HG03457 (cell line): ENCODE data around the gene FBXW12.

ENCODE experiments used
- ATAC-seq: cut with Tn5 transposase; IDR thresholded peaks from one replicate; pipeline ENCODE4 v1.9.1; 2021; ENCODE audit warnings: moderate number of reproducible peaks; ENCODE audit not compliant: unreplicated experiment

FBXW12 gene

GRCh38 chr3:48420561-48420960 lies 48.5 kb downstream of the FBXW12 start:
- no peak for ATAC-seq

GRCh38 chr3:48422272-48422671 lies 50.3 kb downstream of the FBXW12 start:
- no peak for ATAC-seq

GRCh38 chr3:48422681-48423080 lies 50.7 kb downstream of the FBXW12 start:
- no peak for ATAC-seq

GRCh38 chr3:48423241-48423882 lies 51.3 kb downstream of the FBXW12 start:
- no peak for ATAC-seq

- ATAC-seq: no peak
These were observed 52.1 kb downstream of the FBXW12 start for GRCh38 chr3:48423883-48424695.

GRCh38 chr3:48425281-48425812 lies 53.3 kb downstream of the FBXW12 start:
- ATAC-seq: no peak

- no peak for ATAC-seq
These were observed 54.4 kb downstream of the FBXW12 start for GRCh38 chr3:48426401-48426909.

GRCh38 chr3:48426944-48427629 lies 55.1 kb downstream of the FBXW12 start:
- no peak for ATAC-seq

- ATAC-seq: no peak
These were observed 55.6 kb downstream of the FBXW12 start for GRCh38 chr3:48427630-48427962.

- no peak for ATAC-seq
These were observed 56.1 kb downstream of the FBXW12 start for GRCh38 chr3:48428088-48428571.

- ATAC-seq: no peak
These were observed 56.7 kb downstream of the FBXW12 start for GRCh38 chr3:48428572-48429316.

GRCh38 chr3:48429317-48429959 lies 57.4 kb downstream of the FBXW12 start:
- no peak for ATAC-seq

GRCh38 chr3:48429960-48430707 lies 58.1 kb downstream of the FBXW12 start, which contains the start of gene PLXNB1:
PLXNB1 (minus strand) TSS chr3:48430086; CDS start chr3:48424611, 5,475 bp downstream.
- ATAC-seq: no peak

GRCh38 chr3:48430708-48431101 lies 58.7 kb downstream of the FBXW12 start:
- ATAC-seq: no peak

- no peak for ATAC-seq
These were observed 59.4 kb downstream of the FBXW12 start for GRCh38 chr3:48431224-48432029.

GRCh38 chr3:48432411-48433371 lies 60.7 kb downstream of the FBXW12 start:
- ATAC-seq: no peak

GRCh38 chr3:48433472-48434118 lies 61.6 kb downstream of the FBXW12 start:
- ATAC-seq: no peak
